ENCODE data around the gene FILIP1.

- TF ChIP-seq, protein P1, sequence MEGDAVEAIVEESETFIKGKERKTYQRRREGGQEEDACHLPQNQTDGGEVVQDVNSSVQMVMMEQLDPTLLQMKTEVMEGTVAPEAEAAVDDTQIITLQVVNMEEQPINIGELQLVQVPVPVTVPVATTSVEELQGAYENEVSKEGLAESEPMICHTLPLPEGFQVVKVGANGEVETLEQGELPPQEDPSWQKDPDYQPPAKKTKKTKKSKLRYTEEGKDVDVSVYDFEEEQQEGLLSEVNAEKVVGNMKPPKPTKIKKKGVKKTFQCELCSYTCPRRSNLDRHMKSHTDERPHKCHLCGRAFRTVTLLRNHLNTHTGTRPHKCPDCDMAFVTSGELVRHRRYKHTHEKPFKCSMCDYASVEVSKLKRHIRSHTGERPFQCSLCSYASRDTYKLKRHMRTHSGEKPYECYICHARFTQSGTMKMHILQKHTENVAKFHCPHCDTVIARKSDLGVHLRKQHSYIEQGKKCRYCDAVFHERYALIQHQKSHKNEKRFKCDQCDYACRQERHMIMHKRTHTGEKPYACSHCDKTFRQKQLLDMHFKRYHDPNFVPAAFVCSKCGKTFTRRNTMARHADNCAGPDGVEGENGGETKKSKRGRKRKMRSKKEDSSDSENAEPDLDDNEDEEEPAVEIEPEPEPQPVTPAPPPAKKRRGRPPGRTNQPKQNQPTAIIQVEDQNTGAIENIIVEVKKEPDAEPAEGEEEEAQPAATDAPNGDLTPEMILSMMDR (IDR thresholded peaks at IDR 0.05): no peak
- no peak for TF ChIP-seq POLR2A (IDR thresholded peaks at IDR 0.05)
Measured at GRCh38 chr6:75463061-75463460, 30.5 kb downstream of the FILIP1 start.

Data from ovary (tissue), 3 donors.